Transverse colon (tissue), 4 donors: ENCODE measurements around the gene TGM4.

Source experiments
- POLR2A ChIP-seq: fragments of 450-650 bp; IDR thresholded peaks from one replicate; pipeline ENCODE4 v1.6.1; 2016; ENCODE audit warnings: antibody characterized with exemption, mild to moderate bottlenecking, moderate library complexity
- POLR2AphosphoS5 ChIP-seq, 3 donors: sonication (generic); formaldehyde crosslinking; IDR thresholded peaks; one replicate each; pipeline ENCODE4 v1.6.1; 2016; ENCODE audit warnings: antibody characterized with exemption in 3 of 3
- TF ChIP-seq, protein P1 (sequence below), 5 experiments: fragments of 200-600 bp in 3 of 5; fragments of 450-650 bp in 2 of 5; sonication (generic) in 3 of 5; IDR thresholded peaks; 1 replicate in 2 of 5; 2 replicates in 3 of 5; pipeline ENCODE4 v1.5.1; 2016 to 2017; ENCODE audit warnings: antibody characterized with exemption in 5 of 5, inconsistent platforms in 3 of 5, mild to moderate bottlenecking in 2 of 5, moderate library complexity in 1 of 5

DNA sequence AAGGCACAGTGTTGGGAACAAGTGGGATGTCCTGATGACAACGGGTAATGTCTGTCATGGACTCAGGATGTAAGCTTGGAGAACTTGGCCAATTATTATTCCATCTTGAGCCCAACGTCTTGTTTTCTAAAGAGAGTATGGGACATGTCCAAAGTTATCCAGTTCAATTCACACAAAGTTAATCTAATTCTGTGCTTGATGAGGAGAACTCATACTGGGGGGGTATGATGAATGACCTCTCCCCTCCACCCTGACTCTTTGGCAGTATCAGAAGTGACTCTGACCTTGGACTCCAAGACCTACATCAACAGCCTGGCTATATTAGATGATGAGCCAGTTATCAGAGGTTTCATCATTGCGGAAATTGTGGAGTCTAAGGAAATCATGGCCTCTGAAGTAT lies 36.3 kb downstream of the TGM4 start:
- TF ChIP-seq, protein P1, sequence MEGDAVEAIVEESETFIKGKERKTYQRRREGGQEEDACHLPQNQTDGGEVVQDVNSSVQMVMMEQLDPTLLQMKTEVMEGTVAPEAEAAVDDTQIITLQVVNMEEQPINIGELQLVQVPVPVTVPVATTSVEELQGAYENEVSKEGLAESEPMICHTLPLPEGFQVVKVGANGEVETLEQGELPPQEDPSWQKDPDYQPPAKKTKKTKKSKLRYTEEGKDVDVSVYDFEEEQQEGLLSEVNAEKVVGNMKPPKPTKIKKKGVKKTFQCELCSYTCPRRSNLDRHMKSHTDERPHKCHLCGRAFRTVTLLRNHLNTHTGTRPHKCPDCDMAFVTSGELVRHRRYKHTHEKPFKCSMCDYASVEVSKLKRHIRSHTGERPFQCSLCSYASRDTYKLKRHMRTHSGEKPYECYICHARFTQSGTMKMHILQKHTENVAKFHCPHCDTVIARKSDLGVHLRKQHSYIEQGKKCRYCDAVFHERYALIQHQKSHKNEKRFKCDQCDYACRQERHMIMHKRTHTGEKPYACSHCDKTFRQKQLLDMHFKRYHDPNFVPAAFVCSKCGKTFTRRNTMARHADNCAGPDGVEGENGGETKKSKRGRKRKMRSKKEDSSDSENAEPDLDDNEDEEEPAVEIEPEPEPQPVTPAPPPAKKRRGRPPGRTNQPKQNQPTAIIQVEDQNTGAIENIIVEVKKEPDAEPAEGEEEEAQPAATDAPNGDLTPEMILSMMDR (IDR thresholded peaks at IDR 0.05), result no peak
- TF ChIP-seq POLR2AphosphoS5 (IDR thresholded peaks at IDR 0.05) (no peak), POLR2A (no peak)
